Endothelial cell of umbilical vein (primary cell): ENCODE measurements around the gene KAT7. TPM values are rescaled to one million over a fixed set of nuclear protein-coding genes. Genes with fewer than 3 reads are reported as not detected.

Experiments used
- BruUV-seq: library from RNA; stranded (reverse); fragments of 400-500 nt; replicated peaks from 2 replicates; lab custom pipeline; 2021; lab: Mats Ljungman, UMichigan
- CTCF ChIA-PET: fragments of 300-600, 350-600 bp; sonication (Branson Sonifier 250); formaldehyde crosslinking; loops from one replicate; lab custom pipeline; 2021; ENCODE audit warnings: antibody characterized with exemption, inconsistent platforms; lab: Charles Lee
- POLR2A ChIA-PET: fragments of 300-600, 350-600 bp; sonication (Branson Sonifier 250); formaldehyde crosslinking; loops from one replicate; lab custom pipeline; 2021; ENCODE audit warnings: antibody characterized with exemption, inconsistent platforms; lab: Charles Lee
- DNase-seq: peaks from one replicate; pipeline ENCODE4 v3.0.0-alpha.2; 2011; ENCODE audit warnings: low read depth, low spot score
- FAIRE-seq: peaks from 2 replicates; lab custom pipeline; 2011; peaks lifted over from hg19 to GRCh38; lab: Jason Lieb, UNC
- H2AFZ ChIP-seq: 2 replicates; pipeline ENCODE4 v1.6.0; 2012; ENCODE audit warnings: low read depth, low read length, control low read depth, inconsistent platforms
- H3K27ac ChIP-seq: 2 replicates; pipeline ENCODE4 v1.5.1; 2011; ENCODE audit warnings: low read depth, mild to moderate bottlenecking, control low read depth, low read length, moderate library complexity; ENCODE audit not compliant: insufficient read depth
- H3K27me3 ChIP-seq, 2 experiments: 2 replicates each; pipeline versions ENCODE4 v1.6.0 to v1.6.1; 2011; ENCODE audit warnings: low read length in 2 of 2, mixed read lengths in 1 of 2; ENCODE audit not compliant: control insufficient read depth in 2 of 2, insufficient read depth in 2 of 2
- H3K36me3 ChIP-seq, 2 experiments: 2 replicates in 1 of 2; 3 replicates in 1 of 2; pipeline ENCODE4 v1.5.1; 2011; ENCODE audit warnings: low read length in 2 of 2, mild to moderate bottlenecking in 1 of 2, moderate library complexity in 1 of 2; ENCODE audit not compliant: control insufficient read depth in 2 of 2, insufficient read depth in 2 of 2; ENCODE audit errors: extremely low read depth in 1 of 2
- H3K4me1 ChIP-seq: 3 replicates; pipeline ENCODE4 v1.5.1; 2011; ENCODE audit warnings: mild to moderate bottlenecking, low read length; ENCODE audit not compliant: control insufficient read depth, insufficient read depth; ENCODE audit errors: extremely low read depth
- H3K4me2 ChIP-seq: 2 replicates; pipeline ENCODE4 v1.6.1; 2011; ENCODE audit warnings: low read length, control low read depth, mixed read lengths; ENCODE audit not compliant: insufficient read depth
- H3K4me3 ChIP-seq, 3 experiments: fragments of 200-600 bp in 1 of 3; sonication (generic), shearing (Covaris generic) in 1 of 3; replicated peaks in 1 of 3; 2 replicates each; pipeline ENCODE4 v1.5.1; 2011 to 2016; ENCODE audit warnings: control low read depth in 3 of 3, low read length in 3 of 3, mild to moderate bottlenecking in 2 of 3, inconsistent platforms in 1 of 3, low read depth in 1 of 3, moderate library complexity in 1 of 3; ENCODE audit not compliant: insufficient read depth in 1 of 3
- H3K79me2 ChIP-seq: 2 replicates; pipeline ENCODE4 v1.6.0; 2012; ENCODE audit warnings: low read length, inconsistent platforms; ENCODE audit not compliant: control insufficient read depth, insufficient read depth
- H3K9ac ChIP-seq: replicated peaks from 2 replicates; pipeline ENCODE3; 2011; ENCODE audit warnings: low read length, control low read depth; ENCODE audit not compliant: insufficient read depth; ENCODE audit errors: extremely low read depth
- H3K9me1 ChIP-seq: replicated peaks from 3 replicates; pipeline ENCODE4 v1.6.0; 2011; ENCODE audit warnings: mild to moderate bottlenecking, low read length; ENCODE audit not compliant: control insufficient read depth, insufficient read depth; ENCODE audit errors: extremely low read depth
- H3K9me3 ChIP-seq: replicated peaks from 2 replicates; pipeline ENCODE4 v1.5.1; 2012; ENCODE audit warnings: low read length, inconsistent platforms; ENCODE audit not compliant: control insufficient read depth, insufficient read depth
- H4K20me1 ChIP-seq: replicated peaks from 2 replicates; pipeline ENCODE3; 2011; ENCODE audit warnings: mild to moderate bottlenecking, low read length; ENCODE audit not compliant: control insufficient read depth, insufficient read depth; ENCODE audit errors: extremely low read depth
- EZH2 ChIP-seq: IDR thresholded peaks from 2 replicates; pipeline ENCODE4 v1.6.1; 2012; ENCODE audit warnings: borderline replicate concordance, low read depth, mild to moderate bottlenecking, moderate library complexity, low read length, inconsistent platforms; ENCODE audit not compliant: severe bottlenecking
- FOS ChIP-seq: IDR thresholded peaks from 2 replicates; pipeline ENCODE4 v1.6.1; 2011; ENCODE audit warnings: mild to moderate bottlenecking, low read length, moderate library complexity, borderline replicate concordance; ENCODE audit not compliant: insufficient read depth
- JUN ChIP-seq: IDR thresholded peaks from 2 replicates; pipeline ENCODE4 v1.6.1; 2011; ENCODE audit warnings: borderline replicate concordance, low read depth; ENCODE audit not compliant: insufficient read length, insufficient read depth
- MYC ChIP-seq: IDR thresholded peaks from one replicate; pipeline ENCODE4 v1.6.1; 2011; ENCODE audit warnings: mild to moderate bottlenecking, low read depth, low read length
- POLR2A ChIP-seq: IDR thresholded peaks from 2 replicates; pipeline ENCODE4 v1.6.1; 2012; ENCODE audit warnings: low read depth, mild to moderate bottlenecking, control low read depth, low read length
- dilution Hi-C: fragments of 300-500 bp; cut with MboI; formaldehyde crosslinking; loops from one replicate; pipeline ENCODE4 v1.15.0; 2019; ENCODE audit warnings: low sequenced_read_pairs; ENCODE audit not compliant: extremely low pct_ligation_motif_present
- intact Hi-C: fragments of 100-400 bp; cut with micrococcal nuclease; formaldehyde crosslinking; loops from one replicate; pipeline ENCODE4 v1.10.0; 2022
- polyA plus RNA-seq, 4 experiments: library from polyadenylated mRNA; depleted of rRNA in 3 of 4; stranded (reverse) in 3 of 4; unstranded in 1 of 4; fragments of >200 nt; gene quantifications; 2 replicates each; pipeline versions ENCODE4 v1.2.1 to v1.2.3, GENCODE V29; 2011 to 2012; ENCODE audit warnings: missing spikeins in 1 of 4
- total RNA-seq: library from RNA; stranded (reverse); gene quantifications from 2 replicates; pipeline ENCODE4 v1.2.3, GENCODE V29; 2021

KAT7 gene
- total and polyA plus RNA-seq, 2 donors (not counting 3 experiments of a cell fraction or from before 2014, with no cell fraction given): 44.5 to 66.2 TPM

- BruUV-seq: no TSS peak
- Histone ChIP-seq H3K9ac (no peak overlapping the region), H3K4me1 (peaks cover 8% of the 10 kb centered on the region), H3K9me1 (no peaks in the 10 kb centered on the region), H3K27me3 (no peaks in the 10 kb centered on the region), H3K9me3 (no peaks in the 10 kb centered on the region), H3K27ac (no peak overlapping the region), H3K79me2 (no peaks in the 10 kb centered on the region), H4K20me1 (no peaks in the 10 kb centered on the region), H3K36me3 (peaks cover 0 to 8% of the 10 kb centered on the region in 2 experiments), H3K4me3 (no peak overlapping the region), H2AFZ (no peak overlapping the region), H3K4me2 (no peak overlapping the region)
- peak; percentile 26 for DNase-seq
- intact Hi-C loops (loop anchor here (1.0 kb wide), 2 partner anchors 9 to 13 kb away; no protein-coding TSS in a partner anchor), dilution Hi-C loops (no loop called here)
- CTCF ChIA-PET: interaction anchor here (0.8 to 1.8 kb wide), 5 partner anchors 8 to 278 kb away, joined by 3 to 11 read pairs (median 4); no protein-coding TSS in a partner anchor
- no peak for TF ChIP-seq POLR2A
- TF ChIP-seq FOS: no peak
- no peak for FAIRE-seq
- POLR2A ChIA-PET: no interaction called here
Measured at GRCh38 chr17:49845321-49845720, 56.8 kb downstream of the KAT7 start.

DNA sequence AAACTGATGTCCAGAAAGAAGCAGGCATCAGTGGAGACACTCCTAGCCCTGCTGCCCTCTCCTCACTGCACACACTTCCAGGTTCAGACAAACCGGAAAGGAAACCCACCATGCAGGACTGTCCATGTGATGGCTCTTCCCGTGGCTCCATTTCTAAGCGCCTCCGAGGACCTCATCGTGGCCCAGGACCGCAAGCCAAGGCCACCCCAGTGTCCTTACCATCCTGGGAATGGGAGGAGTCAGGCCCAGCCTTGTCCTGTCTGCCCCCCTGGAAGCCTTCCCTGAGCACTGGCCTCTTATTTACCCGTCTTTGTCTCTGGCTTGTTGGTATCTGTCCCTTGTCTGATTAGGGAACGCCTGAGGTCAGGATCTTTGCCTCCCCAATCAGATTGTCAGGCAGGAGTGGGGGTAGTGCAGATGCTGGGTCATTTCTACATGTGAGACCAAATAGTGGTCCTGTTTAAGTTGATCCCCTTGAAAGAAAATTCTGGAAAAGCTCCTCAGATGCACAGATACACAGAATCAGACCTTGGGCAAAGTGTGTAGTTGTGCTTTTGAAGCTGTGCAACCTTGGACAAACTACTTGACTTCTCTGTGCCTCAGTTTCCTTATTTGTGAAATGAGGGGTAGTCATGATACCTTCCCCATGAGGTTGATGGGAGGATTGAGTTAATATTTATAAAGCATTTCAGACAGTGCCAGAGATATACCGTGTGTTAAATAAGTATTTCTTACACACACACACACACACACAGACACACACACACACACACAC is 58.6 kb downstream of the KAT7 start:
- TF ChIP-seq MYC (no peak), FOS (no peak), EZH2 (no peak), JUN (no peak)
- dilution Hi-C loops: no loop called here
- CTCF ChIA-PET: interaction anchor here (1.4 to 2.4 kb wide), 3 partner anchors 138 to 290 kb away, joined by 4 to 5 read pairs (median 5); partner anchors contain the start of gene SLC35B1

More for the DNA sequence above, 58.6 kb downstream of the KAT7 start:
- H3K27me3 ChIP-seq: no peaks in the 10 kb centered on the region
- H3K4me1 ChIP-seq: peaks cover 14% of the 10 kb centered on the region
- H3K4me2 ChIP-seq: no peak overlapping the region
- H2AFZ ChIP-seq: no peak overlapping the region
- H3K9me3 ChIP-seq: no peaks in the 10 kb centered on the region
- intact Hi-C loops: no loop called here
- no peak overlapping the region for H3K27ac ChIP-seq
- no peaks in the 10 kb centered on the region for H3K79me2 ChIP-seq
- H4K20me1 ChIP-seq: no peaks in the 10 kb centered on the region
- no peaks in the 10 kb centered on the region for H3K9me1 ChIP-seq
- H3K9ac ChIP-seq: no peak overlapping the region
- peaks cover 0 to 8% of the 10 kb centered on the region in 2 experiments for H3K36me3 ChIP-seq
- POLR2A ChIA-PET: no interaction called here
- DNase-seq (no peak), FAIRE-seq (no peak)
- no peak overlapping the region for H3K4me3 ChIP-seq
- BruUV-seq: no TSS peak
